Left hindlimb (tissue), 1 donor: ENCODE measurements around the gene OR52I2.

Experiments used
- DNase-seq: peaks from one replicate; pipeline ENCODE4 v3.0.0-alpha.2; 2018

The OR52I2 gene

GRCh38 chr11:4581443-4581842, at the start of gene OR52I2:
OR52I2 (plus strand) TSS chr11:4581743.
- DNase-seq, result no peak

GRCh38 chr11:4539603-4540219, 41.8 kb upstream of the OR52I2 start:
- DNase-seq, result no peak

DNA sequence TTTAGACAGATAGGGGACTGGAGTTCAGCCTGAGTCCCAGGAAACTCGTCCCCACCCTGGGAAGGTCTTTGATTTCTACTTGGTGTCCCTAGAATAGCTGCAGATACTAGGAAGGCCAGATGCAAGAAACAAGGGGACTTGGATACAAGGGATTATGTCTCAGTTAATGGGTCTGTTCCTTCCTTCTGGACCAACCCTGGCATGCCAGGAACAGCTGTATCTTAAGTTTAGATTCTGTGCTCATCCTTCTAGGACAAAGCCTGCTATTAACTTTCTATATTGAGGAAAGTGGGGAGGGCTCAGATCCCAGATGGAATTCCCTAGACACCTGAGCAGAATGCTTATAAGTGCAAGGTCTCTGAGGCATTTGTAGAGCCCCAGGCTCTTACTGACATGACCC, 40.5 kb upstream of the OR52I2 start:
- no peak for DNase-seq

DNA sequence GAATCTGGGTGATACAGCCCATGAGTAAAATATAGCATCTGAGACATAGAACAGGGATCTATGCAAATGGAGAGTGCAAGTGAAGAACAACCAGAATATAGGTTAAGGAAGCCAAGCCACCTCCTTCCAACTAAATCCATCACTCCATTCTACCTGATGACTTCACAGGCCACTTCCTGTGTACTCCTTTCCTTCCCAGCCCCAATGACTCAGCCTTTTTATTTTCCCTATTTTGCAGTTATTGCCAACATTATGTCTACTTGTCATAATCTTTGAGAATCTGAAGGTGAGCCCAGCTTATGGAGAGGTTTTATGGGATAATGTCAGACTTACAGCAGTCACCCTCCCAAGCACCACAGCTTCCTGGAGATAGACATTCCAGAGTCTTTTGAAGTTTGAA, 38.0 kb upstream of the OR52I2 start:
- DNase-seq, result no peak

DNA sequence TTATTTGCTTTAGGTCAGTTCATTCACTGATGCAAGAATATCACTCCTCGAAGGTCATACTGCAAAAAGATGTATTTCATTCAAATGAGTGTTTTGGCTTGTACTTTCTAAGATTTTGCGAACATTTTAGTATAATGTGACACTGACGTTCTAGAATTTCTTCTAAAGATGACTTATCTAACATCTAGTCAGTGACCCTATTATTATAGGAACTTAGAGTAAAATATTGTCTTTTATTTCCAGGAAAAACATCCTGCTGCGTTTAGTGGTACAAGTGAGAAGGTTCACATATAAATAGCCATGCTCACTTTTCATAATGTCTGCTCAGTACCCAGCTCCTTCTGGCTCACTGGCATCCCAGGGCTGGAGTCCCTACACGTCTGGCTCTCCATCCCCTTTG, 36.7 kb upstream of the OR52I2 start, which contains the start of gene OR52M1:
TSS of gene OR52M1 (plus strand) at position 301 of the 400 bp plus-strand sequence. CDS start at position 301, 0 bp downstream.
- no peak for DNase-seq

DNA sequence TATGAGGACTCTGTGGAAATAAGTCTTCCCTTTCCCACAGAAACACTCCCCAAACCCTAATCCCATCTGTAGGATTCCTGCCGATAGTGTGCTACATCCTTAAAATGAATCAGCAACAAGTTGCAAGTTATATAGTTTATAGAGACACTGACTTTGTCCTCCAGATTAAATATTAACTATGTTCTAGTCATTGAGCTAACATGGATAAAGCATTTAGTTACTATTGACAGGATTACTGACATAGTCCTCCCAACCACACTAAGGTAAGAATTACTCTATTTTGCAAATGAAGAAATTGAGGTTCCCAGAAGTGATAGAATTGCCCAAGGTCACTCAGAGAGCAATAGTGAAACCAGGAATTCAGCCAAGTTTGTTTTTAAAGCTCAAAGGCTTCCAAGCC, 34.7 kb upstream of the OR52I2 start:
- DNase-seq, result no peak

GRCh38 chr11:4547416-4547815, 34.1 kb upstream of the OR52I2 start:
- no peak for DNase-seq

DNA sequence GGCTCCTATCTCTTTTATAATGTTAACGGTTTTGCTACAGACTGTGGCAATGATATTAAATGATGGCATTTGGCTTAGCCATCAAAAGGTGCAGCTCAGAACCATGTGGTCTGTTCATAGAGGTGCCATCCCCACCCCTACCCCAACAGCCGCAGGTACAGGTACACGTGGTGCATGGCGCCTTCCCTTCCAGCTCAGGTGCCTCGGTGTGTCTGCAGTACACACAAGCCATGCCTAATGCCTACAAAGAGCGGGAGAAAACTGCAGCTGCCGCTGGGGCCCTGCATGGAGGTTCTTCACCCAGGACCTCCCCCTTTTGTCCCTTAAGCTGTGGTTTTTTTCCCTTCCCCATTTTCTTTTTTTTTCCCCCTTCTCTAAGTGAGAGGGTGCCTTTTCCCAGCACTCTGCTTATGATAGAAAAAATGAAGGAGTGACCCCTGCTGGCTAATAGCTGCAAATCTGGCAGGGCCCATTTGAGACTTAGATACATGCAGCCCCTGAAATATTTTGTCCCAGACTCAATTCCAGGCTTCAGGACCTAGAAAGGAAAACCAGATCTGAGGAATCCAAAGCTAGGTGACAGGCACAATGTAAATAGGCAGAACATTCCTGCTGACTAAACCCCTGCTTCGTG, 30.1 kb upstream of the OR52I2 start:
- DNase-seq, result no peak

DNA sequence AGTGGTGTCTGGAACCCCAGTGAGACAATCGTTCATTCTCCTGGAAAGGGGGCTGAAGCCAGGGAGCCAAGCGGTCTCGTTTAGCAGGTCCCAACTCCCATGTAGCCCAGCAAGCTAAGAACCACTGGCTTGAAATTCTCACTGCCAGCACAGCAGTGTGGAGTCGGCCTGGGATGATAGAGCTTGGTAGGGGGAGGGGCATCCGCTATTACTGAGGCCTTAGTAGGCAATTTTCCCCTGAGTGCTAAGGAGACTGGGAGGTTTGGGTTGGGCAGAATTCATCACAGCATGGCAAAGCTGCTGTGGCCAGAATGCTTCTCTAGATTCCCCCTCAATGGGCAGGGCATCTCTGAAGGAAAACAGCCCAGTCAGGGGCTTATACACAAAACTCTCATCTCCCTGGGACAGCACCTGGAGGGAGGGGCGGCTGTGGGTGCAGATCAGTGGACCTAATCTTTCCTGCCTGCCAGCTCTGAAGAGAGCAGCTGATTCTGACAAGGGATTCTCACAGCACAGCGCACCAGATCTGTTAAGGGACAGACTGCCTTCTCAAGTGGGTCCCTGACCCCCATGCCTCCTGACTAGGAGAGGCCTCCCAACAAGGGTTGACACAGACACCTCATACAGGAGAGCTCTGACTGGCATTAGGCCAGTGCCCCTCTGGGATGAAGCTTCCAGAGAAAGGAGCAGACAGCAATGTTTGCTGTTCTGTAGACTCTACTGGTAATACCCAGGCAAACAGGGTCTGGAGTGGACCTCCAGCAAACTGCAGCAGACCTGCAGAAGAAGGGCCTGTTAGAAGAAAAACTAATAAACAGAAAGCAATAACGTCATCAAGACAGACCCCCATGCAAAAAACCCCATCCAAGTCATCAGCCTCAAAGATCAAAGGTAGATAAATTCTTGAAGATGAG, 21.8 kb upstream of the OR52I2 start:
- no peak for DNase-seq

DNA sequence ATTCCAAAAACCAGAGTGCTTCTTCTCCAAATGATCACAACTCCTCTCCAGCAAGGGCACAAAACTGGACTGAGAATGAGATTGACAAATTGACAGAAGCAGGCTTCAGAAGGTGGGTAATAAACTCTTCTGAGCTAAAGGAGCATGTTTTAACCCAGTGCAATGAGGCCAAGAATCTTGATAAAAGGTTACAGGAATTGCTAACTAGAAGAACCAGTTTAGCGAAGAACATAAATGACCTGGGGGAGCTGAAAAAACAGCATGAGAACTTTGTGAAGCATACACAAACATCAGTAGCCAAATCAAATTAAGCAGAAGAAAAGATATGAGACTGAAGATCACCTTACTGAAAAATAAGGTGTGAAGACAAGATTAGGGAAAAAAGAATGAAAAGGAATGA, 21.1 kb upstream of the OR52I2 start:
- no peak for DNase-seq

DNA sequence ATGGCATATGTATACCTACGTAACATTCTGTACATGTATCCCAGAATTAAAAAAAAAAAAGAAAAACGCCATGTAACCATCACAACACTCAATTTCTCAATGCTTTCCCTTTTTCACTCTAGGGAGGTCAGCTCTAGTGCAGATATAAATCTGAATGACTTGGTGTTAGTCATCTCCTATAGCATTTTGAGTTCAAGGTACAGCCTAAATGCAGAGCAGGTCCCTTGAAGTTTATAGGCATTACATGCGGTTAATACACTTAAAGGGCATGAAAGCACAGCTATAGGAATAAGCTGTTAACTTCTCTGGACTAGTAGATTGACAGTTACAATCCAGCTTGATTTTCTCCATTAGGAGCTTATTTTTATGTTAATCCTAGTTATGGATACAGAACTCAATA, 16.2 kb upstream of the OR52I2 start:
- DNase-seq, result no peak

GRCh38 chr11:4569075-4569474, 12.5 kb upstream of the OR52I2 start:
- DNase-seq, result no peak

GRCh38 chr11:4576880-4577279, 4.7 kb upstream of the OR52I2 start:
- DNase-seq, result no peak

- DNase-seq, result no peak
Measured at GRCh38 chr11:4577761-4578160, 3.8 kb upstream of the OR52I2 start.

- no peak for DNase-seq
Measured at GRCh38 chr11:4578624-4579023, 2.9 kb upstream of the OR52I2 start.

DNA sequence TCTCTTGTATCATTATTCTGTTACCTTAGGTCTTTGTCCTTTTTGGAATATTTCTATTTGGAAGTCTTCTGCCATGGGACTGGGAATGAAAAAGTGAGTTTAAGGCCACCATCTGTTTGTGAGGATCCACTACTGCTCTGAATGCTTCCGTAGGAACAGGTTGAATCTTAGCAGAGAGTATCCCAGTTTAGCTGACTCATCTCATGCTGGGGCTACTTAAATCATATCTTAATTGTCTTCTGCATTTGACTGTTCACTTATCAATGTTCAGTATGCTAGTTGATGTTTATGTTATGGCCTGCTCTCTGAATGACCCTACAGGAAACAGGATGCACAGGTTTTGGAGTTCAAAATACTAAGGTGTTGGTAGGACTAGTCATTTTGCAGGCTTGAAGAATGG, 1.4 kb upstream of the OR52I2 start:
- DNase-seq, result no peak

DNA sequence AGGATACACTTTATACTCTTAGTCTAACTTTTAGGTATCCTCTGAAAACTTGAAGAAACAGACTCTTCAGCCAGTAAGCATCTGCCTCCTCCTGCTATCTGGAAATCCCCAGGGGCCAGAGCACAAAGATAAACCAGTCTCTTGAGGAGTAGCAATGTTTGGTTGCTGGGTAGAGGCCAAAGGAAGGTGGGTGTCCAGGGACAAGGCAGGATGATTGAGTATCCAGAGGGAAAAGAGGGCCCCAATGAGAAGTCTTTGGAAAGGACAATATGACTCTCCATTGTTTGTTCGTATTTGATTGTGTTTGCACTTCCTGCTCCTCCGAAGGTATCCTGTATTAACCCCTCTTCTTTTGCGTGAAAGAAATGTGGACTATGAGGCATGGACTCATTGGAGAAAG, 7.5 kb downstream of the OR52I2 start:
- DNase-seq, result no peak

DNA sequence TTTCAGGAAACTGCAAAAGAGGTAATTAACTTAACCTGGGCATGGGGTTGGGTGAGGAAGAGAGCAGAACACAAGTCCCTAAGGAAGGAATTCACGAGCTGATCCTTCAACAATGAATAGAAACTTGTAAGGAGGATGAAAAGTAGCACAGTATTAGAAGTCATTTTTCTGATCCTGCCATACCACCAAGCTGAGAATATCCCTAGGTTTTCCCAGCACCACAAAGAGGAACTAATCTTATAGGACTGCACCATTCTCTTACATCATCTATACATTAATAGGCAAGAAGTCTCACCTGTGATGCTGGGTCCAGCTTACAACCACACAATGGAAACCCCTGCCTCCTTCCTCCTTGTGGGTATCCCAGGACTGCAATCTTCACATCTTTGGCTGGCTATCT, 12.2 kb downstream of the OR52I2 start, which contains the start of gene OR52I1:
TSS of gene OR52I1 (plus strand) at position 301 of the 400 bp plus-strand sequence. CDS start at position 301, 0 bp downstream.
- DNase-seq, result no peak

GRCh38 chr11:4605057-4605456, 23.5 kb downstream of the OR52I2 start:
- no peak for DNase-seq

DNA sequence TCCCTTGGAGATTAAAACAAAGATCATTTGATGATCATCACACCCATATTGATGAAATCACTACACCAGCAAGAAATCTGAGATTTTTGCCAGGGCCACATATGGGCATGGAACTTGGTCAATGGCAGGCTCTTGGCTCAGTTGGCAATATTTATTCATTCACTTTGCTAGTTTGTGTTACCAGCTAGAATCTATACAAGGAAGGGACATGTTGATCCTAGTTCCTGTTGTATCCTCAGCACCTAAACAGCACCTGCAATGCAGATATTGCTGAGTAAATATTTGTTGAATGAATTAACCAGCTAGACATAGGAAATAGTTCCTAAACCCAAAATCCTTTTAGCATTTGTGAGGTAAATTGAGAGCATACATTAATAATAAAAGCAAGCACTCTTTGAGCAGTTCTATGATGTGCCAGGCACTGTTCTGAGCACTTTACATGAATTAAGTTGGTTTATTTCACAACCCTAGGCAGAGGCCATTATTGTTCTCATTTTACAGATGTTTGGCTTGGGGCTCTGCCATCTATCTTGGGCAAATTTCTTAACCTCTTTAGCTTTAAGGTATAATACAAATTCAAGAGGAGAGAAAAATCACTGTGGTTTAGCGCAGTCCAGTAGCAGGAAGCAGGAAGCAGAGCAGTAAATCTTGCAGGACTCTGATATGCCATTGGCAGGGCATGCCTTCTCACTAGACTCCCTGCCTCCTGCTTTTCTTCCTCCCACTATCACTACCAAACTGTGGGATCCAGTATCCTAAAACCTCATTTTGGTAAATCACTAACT, 24.9 kb downstream of the OR52I2 start:
- DNase-seq, result no peak

DNA sequence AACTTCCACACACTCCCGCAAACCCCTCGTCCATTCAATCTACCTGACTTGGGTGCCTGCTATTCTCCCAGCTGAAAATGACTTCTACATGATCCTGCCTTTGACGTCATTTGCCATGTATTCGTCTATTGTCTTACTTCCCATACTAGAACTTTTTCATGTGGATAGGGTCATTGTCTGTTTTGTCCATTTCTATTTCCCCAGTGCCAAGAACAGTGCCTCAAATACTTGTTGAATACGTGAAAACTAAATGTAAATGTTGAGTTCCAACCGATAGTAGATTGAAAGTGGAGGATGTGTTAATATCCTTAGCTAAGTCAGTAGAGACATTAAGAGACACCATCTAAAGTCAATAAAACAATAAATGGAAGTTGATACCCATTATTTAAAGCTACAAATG, 25.6 kb downstream of the OR52I2 start:
- DNase-seq, result no peak

GRCh38 chr11:4607781-4608666, 26.5 kb downstream of the OR52I2 start, which contains the start of gene TRIM68:
TRIM68 (minus strand) TSS chr11:4608231; CDS start chr11:4605504, 2,727 bp downstream.
- DNase-seq, result peak; percentile 97
